Aorta (tissue), 5 donors: ENCODE results near the gene CELF1. TPM values are rescaled to one million over a fixed set of nuclear protein-coding genes. Genes with fewer than 3 reads are reported as not detected.

Experiments used
- ATAC-seq: fragments of 200-7000 bp; cut with Tn5 transposase; one replicate; pipeline ENCODE4 v1.9.1; 2022; ENCODE audit warnings: moderate library complexity; ENCODE audit not compliant: low FRiP score
- DNase-seq, 2 donors: peaks; one replicate each; pipeline ENCODE4 v3.0.0-alpha.2; 2020
- H3K27ac ChIP-seq, 2 donors: one replicate each; pipeline ENCODE4 v1.5.1; 2013; ENCODE audit warnings: low read length in 2 of 2, mild to moderate bottlenecking in 2 of 2, moderate library complexity in 2 of 2, control low read depth in 1 of 2, inconsistent platforms in 1 of 2, low read depth in 1 of 2
- H3K27me3 ChIP-seq, 2 donors: one replicate each; pipeline ENCODE4 v1.6.1; 2013; ENCODE audit warnings: control low read depth in 1 of 2, low read length in 1 of 2, mild to moderate bottlenecking in 1 of 2, moderate library complexity in 1 of 2; ENCODE audit not compliant: insufficient read depth in 2 of 2, control insufficient read depth in 1 of 2
- H3K36me3 ChIP-seq, 2 donors: one replicate each; pipeline ENCODE4 v1.6.1; 2013; ENCODE audit warnings: control low read depth in 1 of 2, low read length in 1 of 2, mild to moderate bottlenecking in 1 of 2; ENCODE audit not compliant: insufficient read depth in 2 of 2, control insufficient read depth in 1 of 2
- H3K4me1 ChIP-seq, 2 donors: one replicate each; pipeline ENCODE4 v1.6.1; 2013; ENCODE audit warnings: low read length in 2 of 2, control low read depth in 1 of 2, mild to moderate bottlenecking in 1 of 2, moderate library complexity in 1 of 2; ENCODE audit not compliant: insufficient read depth in 2 of 2, control insufficient read depth in 1 of 2
- H3K4me3 ChIP-seq, 2 donors: one replicate each; pipeline ENCODE4 v1.5.1; 2013; ENCODE audit warnings: low read length in 2 of 2, control low read depth in 1 of 2, mild to moderate bottlenecking in 1 of 2
- H3K9me3 ChIP-seq: one replicate; pipeline ENCODE4 v1.6.1; 2013; ENCODE audit warnings: mild to moderate bottlenecking, low read length; ENCODE audit not compliant: control insufficient read depth
- WGBS, 2 donors: extraction: QIAGEN DNeasy Blood & Tissue Kit; methylation state at CpG; one replicate each; pipeline ENCODE4 v1.1.7; 2013; 5-methylcytosine and 5-hydroxymethylcytosine counted together
- intact Hi-C, 2 donors: fragments of 100-400 bp; cut with DNase I; formaldehyde crosslinking; loops; one replicate each; pipeline versions ENCODE4 v1.14.2 to v1.15.0; 2022
- polyA plus RNA-seq, 2 donors: library from polyadenylated mRNA; stranded (reverse); fragments of 200-250 nt; gene quantifications; one replicate each; pipeline ENCODE4 v1.2.3, GENCODE V29; 2013
- total RNA-seq, 2 donors: library from RNA; stranded (reverse); fragmentation: NEBNext Ultra II Directional; extraction: Animal tissue kit (Norgen Biotek cat#: 25700); gene quantifications; one replicate each; pipeline ENCODE4 v1.2.1, GENCODE V29; 2021
- donor health status: healthy with polysubstance abuse.
- donor health status: Bipolar disorder and iron deficiency.
- donor health status: DM: no; HTN: no; CAD: no.
- donor health status: DM: no; HTN: no; CAD: no.
- donor health status: DM: yes; HTN: yes; CAD: no.

The CELF1 gene
- total and polyA plus RNA-seq, 4 donors: 11.3 to 114 (median 58.1) TPM

DNA sequence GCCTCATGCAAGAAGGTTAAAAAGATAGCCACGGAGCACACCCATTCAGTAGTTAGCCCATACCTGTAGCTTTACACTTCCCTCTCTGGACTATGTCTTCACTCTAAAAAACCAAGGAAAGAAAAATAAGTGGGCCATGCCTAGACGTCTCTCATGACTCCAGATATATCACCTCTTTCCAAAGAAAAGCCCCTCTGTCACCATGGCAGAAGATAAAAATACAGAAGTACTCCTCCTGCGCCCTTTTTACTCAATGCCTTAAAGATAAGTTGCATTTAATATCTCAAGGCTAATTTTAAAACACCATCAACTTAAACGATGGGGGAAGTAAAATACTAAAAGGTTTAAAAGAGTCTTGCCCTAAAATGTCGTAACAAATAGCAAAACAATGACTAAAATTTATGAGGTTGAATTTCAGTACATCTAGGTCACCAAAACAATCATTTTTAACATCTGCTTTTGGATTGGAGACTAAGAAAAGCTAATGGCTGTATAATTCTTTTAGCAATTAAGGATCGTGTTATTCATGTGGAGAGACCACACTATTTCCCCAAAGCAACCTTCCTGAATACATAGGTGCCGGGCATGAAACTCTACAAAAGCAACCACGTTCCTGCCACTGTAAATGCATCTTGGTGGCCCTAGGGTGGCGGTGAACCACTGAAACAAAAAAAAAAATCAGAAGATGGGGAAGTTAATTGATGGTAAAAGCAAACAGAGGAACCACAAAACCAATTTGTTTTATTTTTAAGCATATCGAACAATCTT lies 46.0 kb downstream of the CELF1 start:
- Histone ChIP-seq H3K4me3 (peak overlapping the region in 1 of 2 donors; percentile 9), H3K4me1 (peaks cover 4 to 9% of the 10 kb centered on the region in 2 donors), H3K27ac (no peak overlapping the region), H3K36me3 (no peaks in the 10 kb centered on the region), H3K9me3 (no peaks in the 10 kb centered on the region), H3K27me3 (no peaks in the 10 kb centered on the region)
- WGBS, 2 donors: 38 to 40% methylated on average over 10 of the region's 10 CpGs
- ATAC-seq (no peak), DNase-seq (no peak)
- intact Hi-C loops: loop anchor here in 1 of 2 donors (5.0 kb wide), 2 partner anchors 35 kb away; no protein-coding TSS in a partner anchor

DNA sequence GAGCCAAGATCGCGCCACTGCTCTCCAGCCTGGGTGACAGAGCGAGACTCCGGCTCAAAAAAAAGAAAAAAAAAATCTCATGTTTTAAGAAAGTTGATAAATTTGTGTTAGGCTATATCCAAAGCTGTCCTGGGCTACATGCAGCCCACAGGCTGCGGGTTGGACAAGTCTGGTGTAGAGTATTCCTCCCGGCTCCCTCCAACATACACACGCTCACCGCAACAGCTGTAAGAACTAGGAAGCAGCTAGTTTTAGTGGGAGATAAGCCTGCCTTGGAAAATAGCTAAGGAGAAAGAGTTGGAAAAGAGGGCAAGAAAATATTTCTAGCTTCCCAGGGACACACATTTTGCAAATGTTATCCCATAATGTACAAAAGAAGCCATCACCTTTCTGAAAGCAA lies 46.6 kb downstream of the CELF1 start:
- Histone ChIP-seq H3K9me3 (no peaks in the 10 kb centered on the region), H3K4me3 (peak overlapping the region in 1 of 2 donors; percentile 9), H3K4me1 (peaks cover 4 to 9% of the 10 kb centered on the region in 2 donors), H3K36me3 (no peaks in the 10 kb centered on the region), H3K27ac (peak overlapping the region; percentile 9 to 25), H3K27me3 (no peaks in the 10 kb centered on the region)
- ATAC-seq (no peak), DNase-seq (no peak)
- intact Hi-C loops: loop anchor here in 1 of 2 donors (5.0 kb wide), 2 partner anchors 34 to 36 kb away; no protein-coding TSS in a partner anchor
- WGBS, 2 donors: 46 to 47% methylated on average over 8 of the region's 8 CpGs

DNA sequence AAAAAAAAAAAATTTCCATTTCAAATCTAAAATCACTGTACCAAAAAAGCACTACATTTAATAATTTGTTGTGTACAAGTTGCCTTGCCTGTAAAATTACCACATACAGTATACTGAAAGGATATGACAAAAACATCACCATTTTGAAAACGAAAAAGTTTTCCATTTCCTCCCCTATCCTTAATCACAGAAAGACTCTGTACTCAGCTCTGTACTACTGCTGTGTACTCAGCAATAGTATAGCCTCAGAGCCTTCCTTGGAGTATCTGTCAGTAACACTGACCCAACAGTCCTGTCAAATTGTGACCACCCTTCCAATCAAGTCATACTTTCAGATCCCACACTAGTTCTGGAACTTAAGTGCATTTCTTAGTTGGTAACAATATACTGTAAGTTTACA lies 48.0 kb downstream of the CELF1 start:
- intact Hi-C loops: loop anchor here in 1 of 2 donors (5.0 kb wide), 2 partner anchors 33 to 37 kb away; no protein-coding TSS in a partner anchor
- 82 to 90% methylated on average over 1 of the region's 1 CpG for WGBS, 2 donors
- H3K36me3 ChIP-seq: no peaks in the 10 kb centered on the region
- ATAC-seq (no peak), DNase-seq (no peak)
- no peak overlapping the region for H3K4me3 ChIP-seq
- H3K4me1 ChIP-seq: peaks cover 4 to 14% of the 10 kb centered on the region in 2 donors
- H3K9me3 ChIP-seq: no peaks in the 10 kb centered on the region
- H3K27me3 ChIP-seq: no peaks in the 10 kb centered on the region
- H3K27ac ChIP-seq: no peak overlapping the region

DNA sequence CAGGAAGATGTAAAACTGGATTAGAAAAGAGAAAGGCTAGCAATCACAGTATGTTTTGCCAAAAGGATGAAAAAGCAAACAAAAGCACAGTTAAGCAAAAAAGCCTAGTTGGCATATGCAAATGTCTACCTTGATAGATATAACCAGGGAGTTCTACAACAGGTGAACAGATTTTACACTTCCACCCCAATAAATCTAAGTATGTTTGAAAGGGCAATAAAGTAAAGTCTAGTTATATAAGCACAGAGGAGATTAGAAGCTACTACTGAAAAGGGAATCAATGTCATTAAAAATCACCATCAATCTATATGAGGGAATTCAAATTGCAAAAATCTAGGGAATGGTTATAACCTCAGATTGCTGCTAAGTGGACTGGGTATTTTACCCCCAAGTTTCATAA lies 49.7 kb downstream of the CELF1 start:
- DNase-seq: no peak
- Histone ChIP-seq H3K27me3 (no peaks in the 10 kb centered on the region), H3K27ac (no peak overlapping the region), H3K4me3 (no peak overlapping the region), H3K9me3 (no peaks in the 10 kb centered on the region), H3K36me3 (no peaks in the 10 kb centered on the region), H3K4me1 (peaks cover 6 to 19% of the 10 kb centered on the region in 2 donors)
- intact Hi-C loops: no loop called here
- ATAC-seq: no peak

DNA sequence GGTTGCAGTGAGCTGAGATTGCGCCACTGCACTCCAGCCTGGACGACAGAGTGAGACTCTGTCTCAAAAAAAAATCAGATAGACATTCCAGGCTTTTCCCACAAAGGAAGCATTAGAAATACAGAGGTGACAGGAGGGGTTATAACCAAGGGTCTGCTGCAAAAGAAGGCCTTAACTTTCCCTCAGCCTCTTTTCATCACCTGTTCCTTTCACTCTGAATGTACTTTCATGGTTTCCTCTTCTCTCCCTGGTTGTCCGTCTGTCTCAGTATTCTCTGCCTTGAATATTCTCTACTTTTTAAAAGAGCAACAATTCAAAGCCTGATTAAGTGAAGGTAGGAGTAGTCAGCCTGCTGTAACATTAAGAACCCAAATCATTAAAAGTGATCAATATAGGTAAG lies 50.2 kb downstream of the CELF1 start:
- intact Hi-C loops: no loop called here
- Histone ChIP-seq H3K4me3 (no peak overlapping the region), H3K4me1 (peaks cover 6 to 19% of the 10 kb centered on the region in 2 donors), H3K27ac (no peak overlapping the region), H3K27me3 (no peaks in the 10 kb centered on the region), H3K36me3 (no peaks in the 10 kb centered on the region), H3K9me3 (no peaks in the 10 kb centered on the region)
- 60 to 68% methylated on average over 3 of the region's 3 CpGs for WGBS, 2 donors
- ATAC-seq: no peak
- no peak for DNase-seq

DNA sequence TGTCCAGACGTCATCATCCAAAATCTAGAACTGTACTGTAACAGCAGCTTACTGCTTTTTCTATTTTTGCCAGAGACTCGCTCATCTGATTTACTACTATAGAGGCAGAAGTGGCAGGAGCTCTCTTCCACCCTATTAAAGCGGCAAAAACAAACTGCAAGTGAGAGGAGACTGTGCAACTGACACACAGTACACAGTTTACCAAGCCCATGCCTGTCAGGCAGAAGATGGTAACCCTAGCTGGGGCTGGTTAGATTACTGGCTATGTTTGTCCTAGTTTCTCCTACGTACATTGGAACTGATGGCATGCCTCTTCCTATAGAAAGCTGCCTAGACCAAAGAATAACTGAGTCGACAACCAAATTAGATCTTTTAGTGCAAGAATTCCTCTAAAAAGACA lies 51.8 kb downstream of the CELF1 start:
- no peak for ATAC-seq
- no peak overlapping the region for H3K27ac ChIP-seq
- no peak overlapping the region for H3K4me3 ChIP-seq
- H3K9me3 ChIP-seq: no peaks in the 10 kb centered on the region
- no peak for DNase-seq
- intact Hi-C loops: no loop called here
- no peaks in the 10 kb centered on the region for H3K27me3 ChIP-seq
- 86 to 87% methylated on average over 5 of the region's 5 CpGs for WGBS, 2 donors
- H3K36me3 ChIP-seq: no peaks in the 10 kb centered on the region
- H3K4me1 ChIP-seq: peaks cover 4 to 14% of the 10 kb centered on the region in 2 donors

DNA sequence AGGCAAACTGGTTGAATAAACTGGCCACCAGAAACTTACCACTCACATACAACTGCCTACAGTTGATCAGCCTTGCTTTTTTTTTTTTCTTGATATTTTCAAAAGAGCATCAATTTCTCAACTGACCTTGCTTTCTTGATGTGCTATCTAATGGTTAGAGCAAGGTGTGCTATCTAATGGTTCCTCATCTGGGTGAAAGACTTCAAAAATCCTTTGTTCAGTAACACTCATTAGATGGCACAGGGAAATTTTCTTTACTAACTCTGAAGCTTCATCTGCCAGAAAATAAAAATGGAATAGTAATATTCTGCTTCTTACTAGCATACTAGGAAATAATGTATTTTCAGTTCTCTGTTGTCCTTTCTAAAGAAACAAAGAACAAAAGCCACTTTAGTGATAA lies 52.8 kb downstream of the CELF1 start:
- peaks cover 4 to 14% of the 10 kb centered on the region in 2 donors for H3K4me1 ChIP-seq
- H3K27me3 ChIP-seq: no peaks in the 10 kb centered on the region
- no peaks in the 10 kb centered on the region for H3K9me3 ChIP-seq
- no peak overlapping the region for H3K4me3 ChIP-seq
- H3K36me3 ChIP-seq: no peaks in the 10 kb centered on the region
- no peak for DNase-seq
- ATAC-seq: no peak
- intact Hi-C loops: no loop called here
- no peak overlapping the region for H3K27ac ChIP-seq

DNA sequence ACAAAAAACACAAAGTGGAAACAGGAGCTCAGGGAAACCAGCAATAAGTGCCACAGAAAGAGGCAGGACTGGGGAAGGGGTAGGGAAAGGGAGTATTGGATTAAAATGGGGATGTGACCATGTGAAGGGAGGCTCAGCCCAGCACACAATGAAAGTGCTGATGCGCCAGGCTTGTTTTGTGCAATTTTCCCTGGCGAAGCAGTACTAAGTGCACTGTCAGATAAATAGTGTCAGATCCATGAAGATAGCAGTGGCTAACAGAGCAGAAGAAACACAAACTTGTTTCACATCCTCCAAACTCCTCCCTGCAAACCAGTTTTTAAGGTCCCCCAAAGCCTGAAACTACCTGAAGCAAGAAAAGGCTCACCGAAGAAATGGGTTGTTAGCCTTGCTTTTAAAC lies 53.3 kb downstream of the CELF1 start:
- Histone ChIP-seq H3K4me3 (no peak overlapping the region), H3K27me3 (no peaks in the 10 kb centered on the region), H3K4me1 (peaks cover 4 to 14% of the 10 kb centered on the region in 2 donors), H3K36me3 (no peaks in the 10 kb centered on the region), H3K27ac (peak overlapping the region in 1 of 2 donors; percentile 8), H3K9me3 (no peaks in the 10 kb centered on the region)
- ATAC-seq (peak; percentile 43), DNase-seq (no peak)
- WGBS, 2 donors: 69 to 75% methylated on average over 3 of the region's 3 CpGs
- intact Hi-C loops: no loop called here

DNA sequence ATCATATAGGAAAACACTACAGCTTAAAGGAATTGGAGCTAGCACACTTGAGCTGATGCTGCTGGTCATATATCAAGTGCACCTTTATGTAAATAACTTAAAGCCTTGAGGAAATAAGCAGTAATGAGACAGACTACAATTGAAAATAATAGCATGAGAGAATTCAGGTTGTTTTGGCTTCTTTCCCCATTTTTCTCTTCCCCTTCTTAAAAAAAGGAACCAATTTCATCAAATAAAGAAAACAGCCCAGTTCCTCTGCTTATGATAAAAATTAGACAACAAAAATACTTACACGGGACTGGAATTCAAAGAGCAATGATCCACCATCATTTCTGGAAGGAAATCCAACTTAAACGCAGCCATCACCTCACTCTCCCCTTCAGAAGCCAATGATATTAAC lies 53.8 kb downstream of the CELF1 start:
- no peak for DNase-seq
- no peak overlapping the region for H3K27ac ChIP-seq
- no peaks in the 10 kb centered on the region for H3K9me3 ChIP-seq
- peaks cover 4 to 14% of the 10 kb centered on the region in 2 donors for H3K4me1 ChIP-seq
- H3K27me3 ChIP-seq: no peaks in the 10 kb centered on the region
- H3K4me3 ChIP-seq: no peak overlapping the region
- intact Hi-C loops: no loop called here
- no peaks in the 10 kb centered on the region for H3K36me3 ChIP-seq
- 23% methylated on average over 2 of the region's 2 CpGs for WGBS, 2 donors
- ATAC-seq: no peak
